NB4 (cell line): ENCODE measurements around the gene OSM.

Source experiments
- CTCF ChIP-seq: IDR thresholded peaks from one replicate; pipeline ENCODE4 v1.5.1; 2012; ENCODE audit warnings: low read depth, low read length
- MAX ChIP-seq: IDR thresholded peaks from 2 replicates; pipeline ENCODE4 v1.6.1; 2011; ENCODE audit warnings: low read depth, low read length
- POLR2A ChIP-seq: IDR thresholded peaks from 2 replicates; pipeline ENCODE4 v1.6.1; 2011; ENCODE audit warnings: mild to moderate bottlenecking; ENCODE audit not compliant: insufficient read length; ENCODE audit errors: extremely low read depth

- TF ChIP-seq CTCF (no peak), POLR2A (no peak), MAX (no peak)
Measured at GRCh38 chr22:30250661-30251267, 15.9 kb downstream of the OSM start.
